Measurements from ENCODE around the gene DNM1.

The DNM1 gene

DNA sequence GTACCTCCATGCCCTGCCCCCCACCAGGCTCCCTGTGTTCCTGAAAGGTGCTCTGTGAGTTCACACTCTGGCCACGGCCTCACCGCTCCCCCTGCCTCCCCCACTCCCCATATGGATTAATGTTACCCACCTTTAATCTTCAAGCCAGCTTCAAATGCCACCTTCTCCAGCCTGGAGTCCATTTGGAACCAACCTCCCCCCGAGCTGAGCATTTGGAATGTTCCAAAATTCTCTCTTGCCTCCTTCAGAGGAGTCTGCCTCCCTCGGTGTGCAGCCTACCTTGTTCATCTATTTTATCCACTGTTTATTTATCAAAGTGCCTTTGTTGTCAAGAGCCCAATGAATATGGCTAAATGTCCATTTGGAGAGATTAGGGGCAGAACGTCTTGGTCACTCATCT lies 68.3 kb downstream of the DNM1 start:
- TF ChIP-seq GATA2 (IDR thresholded peaks at IDR 0.05; ENCODE audit: low read depth, low read length) (no peak), GATA3 (IDR thresholded peaks at IDR 0.05; ENCODE audit: low read depth, low read length) (no peak)

DNA sequence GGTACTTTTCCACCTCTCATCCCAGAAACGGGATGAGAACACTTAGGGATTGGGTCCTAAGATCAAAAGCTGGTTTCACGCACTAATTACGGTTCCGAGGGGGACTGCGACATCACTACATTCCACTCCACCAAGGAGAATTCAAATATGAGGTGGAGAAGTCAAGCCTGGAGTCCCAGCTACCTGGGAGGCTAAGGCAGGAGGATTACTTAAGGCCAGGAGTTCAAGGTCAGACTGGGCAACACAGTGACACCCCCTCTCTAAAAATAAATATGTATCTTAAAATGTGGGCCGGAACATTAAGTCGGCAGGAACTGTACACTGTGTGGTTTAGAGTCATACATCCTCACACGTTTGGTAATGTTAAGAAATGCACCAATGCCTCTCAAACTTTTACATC lies 71.1 kb downstream of the DNM1 start:
- TF ChIP-seq GATA2 (IDR thresholded peaks at IDR 0.05; ENCODE audit: low read depth, low read length) (no peak), GATA3 (IDR thresholded peaks at IDR 0.05; ENCODE audit: low read depth, low read length) (no peak)

DNA sequence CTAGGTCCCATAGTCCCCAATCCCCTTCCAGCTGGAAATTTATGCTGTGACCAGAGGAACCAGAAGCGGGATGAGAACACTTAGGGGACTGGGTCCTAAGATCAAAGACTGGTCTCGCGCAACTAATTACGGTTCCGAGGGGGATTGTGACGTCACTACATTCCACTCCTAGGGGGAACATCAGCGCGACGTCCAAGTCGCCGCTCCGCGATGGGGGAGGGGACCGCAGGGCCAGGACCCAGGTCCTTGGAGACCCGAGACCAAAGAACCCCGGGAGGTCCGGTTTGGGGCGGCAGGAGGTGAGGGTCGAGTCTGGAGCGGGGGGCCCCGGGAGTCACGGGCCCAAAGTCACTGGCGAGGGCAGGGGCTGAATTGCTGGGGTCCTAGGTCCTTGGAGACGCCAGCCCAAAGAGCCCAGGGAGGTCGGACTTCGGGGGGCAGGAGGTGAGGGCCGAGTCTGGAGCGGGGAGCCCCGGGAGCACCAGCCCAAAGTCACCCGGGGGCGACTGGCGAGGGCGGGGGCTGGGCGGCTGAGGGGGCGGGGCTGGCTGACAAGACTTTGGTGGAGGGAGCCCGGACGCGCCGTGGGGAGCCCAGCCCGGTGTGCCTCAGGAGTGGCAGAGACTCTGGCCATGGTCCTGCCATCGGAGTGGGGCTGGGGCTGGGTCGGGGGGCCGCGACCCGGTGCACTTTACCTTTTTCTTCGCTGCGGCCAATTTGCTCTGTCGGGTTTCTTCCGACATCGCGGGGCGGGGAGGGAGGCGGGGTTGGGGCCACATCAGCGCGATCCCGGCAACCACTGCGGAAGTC lies 72.2 kb downstream of the DNM1 start, which contains the start of gene GOLGA2:
Gene GOLGA2 (minus strand): TSS at position 810 of the 810 bp plus-strand sequence. CDS start 31 bp downstream, at position 779.
- no peak for TF ChIP-seq GATA2 (IDR thresholded peaks at IDR 0.05; ENCODE audit: low read depth, low read length)
- no peak for TF ChIP-seq GATA3 (IDR thresholded peaks at IDR 0.05; ENCODE audit: low read depth, low read length)

DNA sequence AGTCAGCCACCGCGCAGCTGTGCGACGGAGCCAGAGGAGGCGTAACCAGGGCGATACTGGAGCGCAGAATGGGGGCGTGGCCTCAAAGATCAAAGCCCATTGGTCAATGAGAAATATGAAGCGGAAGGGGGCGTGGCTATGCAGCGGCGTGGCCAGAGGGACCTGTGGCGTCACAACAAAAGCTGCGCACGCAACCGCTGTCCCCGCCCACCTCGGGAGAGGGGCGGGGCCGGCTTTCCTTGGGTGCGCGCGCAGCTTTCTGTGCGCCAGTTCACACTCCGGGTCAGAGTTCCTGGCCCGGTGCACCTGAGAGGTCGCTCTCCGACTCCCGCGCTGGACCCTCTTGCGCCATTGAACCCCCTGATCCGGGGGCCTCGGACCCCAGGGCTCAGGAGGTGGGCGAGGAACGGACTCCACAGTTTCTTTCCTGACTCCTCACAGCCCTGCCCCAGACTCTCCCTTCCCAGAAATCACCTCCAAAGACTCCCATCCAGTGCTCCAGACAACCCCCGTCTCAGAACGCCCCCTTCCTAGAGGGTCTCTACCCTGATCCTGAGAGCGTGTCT lies 72.9 kb downstream of the DNM1 start, which contains the start of gene SWI5:
Gene SWI5 (plus strand): TSS at position 269 of the 566 bp plus-strand sequence.
- TF ChIP-seq GATA2 (IDR thresholded peaks at IDR 0.05; ENCODE audit: low read depth, low read length) (no peak), GATA3 (IDR thresholded peaks at IDR 0.05; ENCODE audit: low read depth, low read length) (no peak)

DNA sequence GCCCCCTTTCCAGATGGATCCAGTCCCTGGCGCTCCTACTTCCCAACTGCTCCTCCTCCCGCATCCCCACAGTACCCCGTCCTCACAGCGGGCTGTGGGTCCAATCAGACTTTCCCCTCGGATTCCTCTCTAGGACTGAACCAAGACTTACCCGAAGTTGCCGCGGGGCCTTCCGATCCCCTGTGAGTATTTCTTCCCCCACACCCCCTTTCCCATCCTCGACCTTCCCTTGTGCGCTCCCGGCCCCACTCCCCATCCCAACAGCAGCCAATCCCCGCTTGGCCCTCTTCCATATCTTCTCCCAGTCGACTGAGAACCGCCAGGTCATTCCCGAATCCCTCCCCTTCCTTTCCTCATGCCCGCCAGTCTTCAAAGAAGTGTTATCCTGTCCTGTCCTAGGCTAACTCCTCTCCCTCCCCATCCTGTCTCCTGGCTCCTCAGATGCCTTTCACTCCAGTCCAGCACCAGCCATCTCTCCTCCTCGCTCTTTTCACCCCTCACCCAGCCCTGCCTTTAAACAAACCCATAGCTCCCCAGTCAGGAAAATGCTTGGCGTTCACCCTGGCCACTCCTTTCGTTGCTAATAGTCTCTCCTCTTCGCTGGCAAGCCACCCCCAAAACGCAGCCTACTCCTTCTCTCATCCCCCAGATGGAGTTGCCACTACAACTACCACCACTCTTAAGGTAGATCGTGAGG lies 73.5 kb downstream of the DNM1 start:
- TF ChIP-seq GATA2 (IDR thresholded peaks at IDR 0.05; ENCODE audit: low read depth, low read length) (no peak), GATA3 (IDR thresholded peaks at IDR 0.05; ENCODE audit: low read depth, low read length) (no peak)

DNA sequence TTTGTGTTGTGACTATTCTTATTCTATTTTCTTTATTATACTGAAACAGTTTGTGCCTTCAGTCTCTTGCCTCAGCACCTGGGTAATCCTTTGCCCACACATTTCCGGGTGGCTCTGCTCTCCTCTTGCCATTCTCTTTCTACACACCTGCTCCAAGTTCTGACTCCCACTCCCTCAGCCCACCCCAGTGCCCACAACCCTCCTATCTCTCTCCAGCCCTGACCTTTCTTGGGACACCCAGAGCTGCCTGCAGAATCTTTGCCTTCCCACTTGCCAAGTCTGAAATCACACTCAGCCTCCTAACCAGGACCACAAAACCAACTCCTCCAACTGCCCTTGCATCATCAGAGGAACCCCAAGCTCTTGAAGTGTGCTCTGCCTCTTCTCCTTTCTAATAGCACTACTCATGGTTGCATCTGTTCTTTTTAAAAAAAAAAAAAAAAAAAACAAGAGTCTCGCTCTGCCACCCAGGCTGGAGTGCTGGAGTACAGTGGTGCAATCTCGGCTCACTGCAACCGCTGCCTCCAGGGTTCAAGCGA lies 77.0 kb downstream of the DNM1 start:
- TF ChIP-seq GATA3 (IDR thresholded peaks at IDR 0.05; ENCODE audit: low read depth, low read length) (no peak), GATA2 (IDR thresholded peaks at IDR 0.05; ENCODE audit: low read depth, low read length) (no peak)

DNA sequence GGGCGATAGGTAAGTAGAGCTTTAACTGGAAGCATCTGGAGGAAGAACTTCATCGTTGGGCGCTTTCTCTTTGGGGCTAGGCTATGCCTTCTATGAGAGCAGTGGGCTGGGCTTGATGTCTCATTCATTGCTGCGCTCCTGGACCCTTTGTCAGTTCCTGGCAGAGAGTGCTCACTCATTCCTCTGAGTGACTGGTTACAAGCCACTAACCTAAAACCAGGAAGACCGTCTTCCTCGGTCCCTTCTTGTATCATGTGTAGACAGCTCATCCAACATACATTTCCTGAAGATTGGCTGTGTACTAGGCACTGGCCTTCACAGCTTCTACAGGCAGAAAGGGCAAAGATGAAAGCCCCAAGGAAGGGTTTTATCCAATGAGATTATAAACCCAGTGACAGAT lies 79.3 kb downstream of the DNM1 start:
- TF ChIP-seq GATA3 (IDR thresholded peaks at IDR 0.05; ENCODE audit: low read depth, low read length) (no peak), GATA2 (IDR thresholded peaks at IDR 0.05; ENCODE audit: low read depth, low read length) (no peak)

DNA sequence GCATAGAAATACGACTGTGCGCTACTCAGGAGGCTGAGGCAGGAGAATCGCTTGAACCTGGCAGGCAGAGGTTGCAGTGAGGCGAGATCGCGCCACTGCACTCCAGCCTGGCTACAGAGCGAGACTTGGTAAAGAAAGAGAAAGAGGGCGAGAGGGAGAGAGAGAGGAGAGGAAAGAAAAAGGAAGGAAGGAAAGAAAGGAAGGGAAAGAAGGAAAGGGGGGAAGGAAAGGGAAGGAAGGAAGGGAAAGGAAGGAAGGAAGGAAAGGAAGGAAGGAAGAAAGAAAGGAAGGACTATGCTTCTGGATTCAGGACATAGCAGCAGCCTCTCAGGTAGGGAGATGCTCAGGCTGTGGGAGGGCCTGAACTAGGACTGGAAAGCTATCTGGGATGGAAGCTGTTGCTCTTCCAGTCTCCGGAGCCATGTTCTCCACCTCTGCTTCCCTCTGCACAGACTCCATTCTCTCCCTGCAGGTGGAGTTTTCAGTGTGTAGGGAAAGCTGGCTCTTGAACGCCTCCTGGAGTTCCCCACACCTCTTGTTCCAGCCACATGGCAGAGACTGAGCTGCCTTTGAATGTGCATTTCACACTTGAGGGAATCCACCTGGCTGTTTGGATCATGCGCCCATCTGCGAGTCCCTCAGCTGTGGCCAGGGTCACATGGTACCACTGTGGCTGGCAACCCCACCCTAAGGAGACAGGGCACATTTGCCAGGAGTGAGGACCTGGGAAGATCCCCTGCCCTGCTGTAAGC lies 82.0 kb downstream of the DNM1 start:
- TF ChIP-seq GATA2 (IDR thresholded peaks at IDR 0.05; ENCODE audit: low read depth, low read length) (no peak), GATA3 (IDR thresholded peaks at IDR 0.05; ENCODE audit: low read depth, low read length) (no peak)

DNA sequence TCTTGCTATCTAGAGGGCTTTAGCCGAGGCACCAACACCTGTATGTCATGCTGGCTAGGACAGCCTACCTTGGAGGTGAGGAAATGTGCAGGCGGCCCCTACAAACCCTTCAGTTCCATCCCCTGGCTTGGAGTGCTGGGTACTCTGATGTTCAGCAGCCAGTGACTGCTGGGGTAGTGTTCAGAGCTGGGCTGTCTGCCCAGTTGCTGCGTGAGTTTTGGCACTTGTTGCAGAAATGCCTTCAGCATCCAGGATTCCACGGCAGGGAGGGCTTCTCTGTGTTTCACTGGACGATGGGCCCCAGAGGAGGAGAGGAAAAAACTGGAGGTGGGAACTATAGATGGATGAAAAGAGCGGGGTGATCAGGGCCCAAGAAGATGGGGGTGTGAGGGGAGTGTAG lies 83.3 kb downstream of the DNM1 start:
- TF ChIP-seq GATA3 (IDR thresholded peaks at IDR 0.05; ENCODE audit: low read depth, low read length) (no peak), GATA2 (IDR thresholded peaks at IDR 0.05; ENCODE audit: low read depth, low read length) (no peak)

DNA sequence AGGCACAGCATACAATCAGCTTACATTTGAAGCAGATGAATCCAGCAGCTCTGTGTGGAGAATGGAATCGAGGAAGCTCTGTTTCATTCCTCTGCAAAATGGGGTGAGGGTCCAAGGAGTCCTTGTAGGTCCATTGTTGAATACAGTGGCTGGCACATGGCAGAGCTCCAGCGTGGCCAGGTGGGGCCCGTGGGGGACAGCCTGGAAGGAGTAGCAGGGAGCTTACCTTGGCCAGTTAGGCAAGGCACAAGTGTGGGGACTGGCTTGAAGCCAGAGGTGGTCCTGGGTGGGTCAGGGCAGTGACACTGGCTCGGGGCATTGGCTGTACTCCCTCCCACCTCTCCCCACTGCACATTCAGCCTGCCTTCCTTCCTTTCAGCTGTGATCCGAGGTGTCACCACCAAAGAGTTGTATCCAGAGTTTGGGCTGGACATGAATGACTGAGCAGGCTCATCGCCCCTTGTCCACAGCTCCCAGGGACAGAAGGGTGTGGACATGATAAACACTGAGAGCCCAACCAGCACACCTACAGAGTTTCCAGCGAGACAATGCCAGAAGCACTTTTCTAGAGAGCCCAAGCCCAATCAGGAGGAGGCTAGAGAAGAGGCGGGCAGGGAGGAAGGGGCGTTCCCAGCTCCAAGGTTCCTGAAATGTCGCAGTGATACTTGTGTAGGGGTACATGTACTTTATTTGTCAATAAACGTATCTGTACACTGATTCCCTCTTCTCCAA lies 85.3 kb downstream of the DNM1 start:
- no peak for TF ChIP-seq GATA2 (IDR thresholded peaks at IDR 0.05; ENCODE audit: low read depth, low read length)
- no peak for TF ChIP-seq GATA3 (IDR thresholded peaks at IDR 0.05; ENCODE audit: low read depth, low read length)

DNA sequence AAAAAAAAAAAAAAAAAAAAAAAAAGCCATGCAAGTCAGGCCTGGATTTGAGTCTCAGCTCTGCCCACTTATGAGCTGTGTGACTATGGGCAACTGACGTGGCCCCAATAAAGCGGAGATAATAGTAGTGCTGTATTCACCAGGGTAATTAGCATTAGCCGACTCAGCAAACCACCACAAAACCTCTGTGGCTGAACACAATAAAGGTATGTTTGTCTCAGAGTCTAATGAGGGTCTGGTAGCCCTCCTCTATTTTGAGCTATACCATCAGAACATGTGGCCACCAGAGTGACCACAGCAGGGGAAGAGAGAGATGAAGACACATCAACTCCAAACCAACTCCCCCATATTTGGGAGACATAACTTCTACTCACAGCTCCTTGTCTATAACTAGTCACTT lies 88.8 kb downstream of the DNM1 start:
- TF ChIP-seq GATA3 (IDR thresholded peaks at IDR 0.05; ENCODE audit: low read depth, low read length) (no peak), GATA2 (IDR thresholded peaks at IDR 0.05; ENCODE audit: low read depth, low read length) (no peak)

DNA sequence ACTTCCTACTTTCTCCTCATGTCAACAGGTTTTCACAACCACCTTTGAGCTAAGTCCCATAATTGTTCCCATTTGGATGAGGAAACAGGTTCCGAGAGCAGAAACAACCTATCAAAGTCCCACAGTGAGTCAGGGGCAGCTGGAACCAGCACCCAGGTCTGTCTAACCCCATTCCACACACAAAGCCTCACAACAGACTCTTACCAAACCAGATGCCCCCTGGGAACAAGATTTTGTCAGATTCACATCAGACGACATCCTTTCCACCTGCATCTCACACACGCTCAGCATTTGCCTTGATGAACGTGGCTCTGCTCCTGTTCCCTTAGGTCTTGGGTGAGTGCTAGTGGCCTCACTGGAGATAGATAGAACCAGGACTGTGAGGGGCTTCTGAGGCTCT lies 89.9 kb downstream of the DNM1 start:
- TF ChIP-seq GATA3 (IDR thresholded peaks at IDR 0.05; ENCODE audit: low read depth, low read length) (no peak), GATA2 (IDR thresholded peaks at IDR 0.05; ENCODE audit: low read depth, low read length) (no peak)

DNA sequence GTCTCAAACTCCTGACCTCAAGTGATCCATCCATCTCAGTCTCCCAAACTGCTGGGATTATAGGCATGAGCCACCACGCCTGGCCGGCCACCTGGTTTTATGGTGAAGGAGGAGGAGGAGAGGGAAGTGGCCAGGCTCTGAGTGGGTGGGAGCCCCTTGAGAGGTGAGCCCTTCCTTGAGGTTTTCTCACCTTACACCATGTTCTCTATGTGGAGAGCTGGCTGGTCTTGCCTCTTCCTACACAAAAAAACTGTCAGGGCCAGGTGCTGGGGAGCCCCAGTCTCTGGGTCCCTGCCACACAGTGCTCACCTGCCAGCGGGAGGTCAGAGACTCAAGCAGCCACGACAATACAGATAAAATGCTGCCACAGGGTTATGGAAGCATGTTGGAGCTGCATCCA lies 91.0 kb downstream of the DNM1 start:
- TF ChIP-seq GATA3 (IDR thresholded peaks at IDR 0.05; ENCODE audit: low read depth, low read length) = no peak
- no peak for TF ChIP-seq GATA2 (IDR thresholded peaks at IDR 0.05; ENCODE audit: low read depth, low read length)
